Esophagus mucosa (tissue), 1 donor: ENCODE measurements around the gene CDC42BPA. TPM values are rescaled to one million over a fixed set of nuclear protein-coding genes. Genes with fewer than 3 reads are reported as not detected.
"Not testable (repeated sequence)": the region's sequence is repeated elsewhere in the genome, so short reads cannot be mapped to it uniquely, and the experiment has no call there.

Source experiments
- ATAC-seq: fragments of 200-7000 bp; cut with Tn5 transposase; one replicate; pipeline ENCODE4 v1.9.1; 2020
- total RNA-seq: library from RNA; stranded (reverse); gene quantifications from one replicate; pipeline ENCODE4 v1.2.4, GENCODE V29; 2023
- donor health status: DM: yes; HTN: yes; CAD: no.

Gene CDC42BPA
- total RNA-seq, 1 donor from 2014 or later = 11.1 TPM

DNA sequence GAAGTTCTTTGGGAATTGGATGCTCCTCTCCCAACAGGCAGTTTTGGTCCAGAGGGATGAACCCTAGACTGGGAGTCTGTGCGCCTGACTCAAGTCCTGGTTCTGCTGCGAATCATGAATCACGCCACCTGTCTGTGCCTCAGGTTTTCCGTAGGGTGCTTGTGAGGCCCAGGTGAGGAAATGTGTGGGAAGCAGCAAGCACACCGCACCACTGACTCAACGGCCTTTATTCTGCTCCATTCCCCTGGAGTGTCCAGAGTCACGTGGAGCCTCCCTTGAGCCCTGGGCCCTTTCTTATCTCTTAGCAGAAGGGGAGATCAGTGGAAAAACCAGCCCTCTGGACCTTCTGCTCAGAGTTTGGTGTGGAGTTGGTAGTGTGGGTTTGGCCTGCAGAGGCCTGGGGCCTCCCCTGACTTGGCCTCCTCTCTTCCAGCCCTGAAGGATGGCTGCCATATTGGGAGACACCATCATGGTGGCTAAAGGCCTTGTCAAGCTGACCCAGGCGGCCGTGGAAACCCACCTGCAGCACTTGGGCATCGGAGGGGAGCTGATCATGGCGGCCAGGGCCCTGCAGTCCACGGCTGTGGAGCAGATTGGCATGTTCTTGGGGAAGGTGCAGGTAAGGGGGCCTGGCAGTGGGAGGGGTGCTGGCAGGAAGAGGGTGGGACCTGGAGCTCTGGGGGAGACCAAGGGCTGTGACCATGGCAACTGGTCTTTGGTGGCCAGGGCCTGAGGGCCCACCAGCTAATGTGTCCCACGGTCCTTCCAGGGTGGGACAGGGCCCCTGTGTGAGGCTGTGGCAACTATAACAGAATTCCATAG is 357.1 kb downstream of the CDC42BPA start:
- ATAC-seq = no peak

DNA sequence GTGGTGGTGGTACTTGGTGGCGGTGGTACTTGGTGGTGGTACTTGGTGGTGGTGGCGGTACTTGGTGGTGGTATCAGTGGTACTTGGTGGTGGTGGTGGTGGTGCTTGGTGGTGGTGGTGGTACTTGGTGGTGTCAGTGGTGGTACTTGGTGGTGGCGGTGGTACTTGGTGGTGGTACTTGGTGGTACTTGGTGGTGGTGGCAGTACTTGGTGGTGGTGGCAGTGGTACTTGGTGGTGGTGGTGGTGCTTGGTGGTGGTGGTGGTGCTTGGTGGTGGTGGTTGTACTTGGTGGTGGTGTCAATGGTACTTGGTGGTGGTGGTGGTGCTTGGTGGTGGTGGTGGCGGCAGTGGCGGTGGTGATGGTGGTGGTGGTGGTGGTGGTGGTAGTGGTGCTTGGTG is 358.0 kb downstream of the CDC42BPA start:
- no peak for ATAC-seq

DNA sequence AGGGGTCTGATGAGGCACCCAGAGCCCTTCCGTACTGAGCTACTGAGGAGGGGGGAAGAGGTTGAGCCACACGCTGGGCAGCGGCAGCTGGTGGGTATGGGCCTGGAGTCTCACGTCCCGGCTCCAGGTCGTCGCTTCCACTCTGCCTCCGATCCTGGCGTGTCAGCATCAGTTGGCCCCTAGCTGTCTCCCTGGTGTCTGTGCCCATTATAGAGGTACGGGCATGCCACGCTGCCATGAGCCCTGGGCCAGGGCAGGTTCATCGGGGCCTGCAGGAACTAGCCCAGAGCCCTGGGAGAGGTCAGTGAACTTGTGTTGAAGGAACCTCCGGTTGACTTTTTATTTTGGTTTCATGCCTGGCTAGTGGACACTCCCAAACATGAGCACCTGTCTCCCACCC is 360.0 kb downstream of the CDC42BPA start:
- ATAC-seq = no peak

DNA sequence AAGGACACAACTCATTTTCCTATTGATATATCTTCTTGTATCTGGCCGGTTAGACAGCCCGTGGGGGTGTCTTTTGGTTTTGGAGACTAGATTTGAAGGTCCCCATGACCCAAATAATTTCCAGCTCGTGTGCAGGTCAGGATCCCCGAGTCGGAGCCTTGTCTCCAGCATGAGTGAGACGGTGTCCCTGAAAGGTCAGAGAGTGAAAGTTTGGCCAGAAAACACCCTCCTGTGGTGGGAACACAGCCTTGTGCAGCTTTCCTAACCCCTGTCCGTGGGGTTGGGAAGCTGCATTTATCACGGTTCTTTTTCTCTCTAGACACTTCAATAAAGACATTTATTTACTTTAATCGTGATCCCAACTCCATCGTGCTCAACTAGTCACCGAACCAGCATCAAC is 360.6 kb downstream of the CDC42BPA start:
- no peak for ATAC-seq

DNA sequence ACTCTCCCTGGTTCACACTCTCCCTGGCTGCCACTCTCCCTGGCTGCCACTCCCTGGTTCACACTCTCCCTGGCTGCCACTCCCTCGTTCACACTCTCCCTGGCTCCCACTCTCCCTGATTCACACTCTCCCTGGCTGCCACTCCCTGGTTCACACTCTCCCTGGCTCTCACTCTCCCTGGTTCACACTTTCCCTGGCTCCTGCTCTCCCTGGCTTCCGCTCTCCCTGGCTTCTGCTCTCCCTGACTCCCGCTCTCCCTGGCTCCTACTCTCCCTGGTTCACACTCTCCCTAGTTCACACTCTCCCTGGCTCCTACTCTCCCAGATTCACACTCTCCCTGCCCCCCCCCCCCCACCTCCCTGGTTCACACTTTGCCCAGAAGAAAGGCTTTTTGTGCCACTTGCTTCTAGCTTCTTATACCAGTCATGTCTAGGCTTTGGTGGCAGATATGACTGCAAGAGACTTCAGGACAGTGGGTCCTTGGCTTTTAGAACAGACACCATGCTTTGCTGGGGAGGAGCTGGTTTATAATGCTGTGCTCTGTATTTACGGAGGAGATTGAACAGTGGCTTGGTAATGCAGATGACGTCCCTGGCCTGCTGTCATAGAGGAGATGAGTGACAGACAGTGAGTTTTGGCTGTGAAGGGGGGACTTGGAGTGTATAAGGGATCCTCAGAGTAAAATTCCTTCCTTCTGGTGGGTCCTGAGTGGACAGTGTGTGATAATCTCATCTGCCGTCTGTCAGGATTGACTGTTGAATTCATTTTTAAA is 361.2 kb downstream of the CDC42BPA start:
- no peak for ATAC-seq

DNA sequence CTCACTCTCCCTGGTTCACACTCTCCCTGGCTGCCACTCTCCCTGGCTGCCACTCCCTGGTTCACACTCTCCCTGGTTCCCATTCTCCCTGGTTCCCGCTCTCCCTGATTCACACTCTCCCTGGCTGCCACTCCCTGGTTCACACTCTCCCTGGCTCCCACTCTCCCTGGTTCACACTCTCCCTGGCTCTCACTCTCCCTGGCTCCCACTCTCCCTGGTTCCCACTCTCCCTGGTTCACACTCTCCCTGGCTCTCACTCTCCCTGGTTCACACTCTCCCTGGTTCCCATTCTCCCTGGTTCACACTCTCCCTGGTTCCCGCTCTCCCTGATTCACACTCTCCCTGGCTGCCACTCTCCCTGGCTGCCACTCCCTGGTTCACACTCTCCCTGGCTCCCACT is 362.4 kb downstream of the CDC42BPA start:
- not testable (repeated sequence) for ATAC-seq

DNA sequence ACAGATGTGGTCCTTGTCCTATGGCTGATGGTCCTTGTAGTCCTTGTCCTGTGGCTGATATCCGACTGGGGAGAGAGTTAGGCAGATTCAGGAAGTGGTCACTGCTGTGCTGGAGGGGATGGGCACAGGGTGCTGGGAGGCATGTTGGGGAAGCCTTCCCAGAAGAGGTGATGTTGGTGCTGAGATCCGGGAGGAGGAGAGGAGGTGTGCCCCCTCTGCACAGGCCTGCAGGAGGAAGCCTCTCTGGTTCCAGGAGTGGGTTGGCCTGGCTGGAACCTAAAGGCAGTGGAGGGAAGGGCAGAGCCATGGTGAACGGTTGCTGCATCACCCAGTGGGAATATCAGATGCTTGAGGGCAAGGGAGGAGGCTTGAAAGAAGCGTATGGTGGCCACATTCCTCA is 363.5 kb downstream of the CDC42BPA start:
- no peak for ATAC-seq

DNA sequence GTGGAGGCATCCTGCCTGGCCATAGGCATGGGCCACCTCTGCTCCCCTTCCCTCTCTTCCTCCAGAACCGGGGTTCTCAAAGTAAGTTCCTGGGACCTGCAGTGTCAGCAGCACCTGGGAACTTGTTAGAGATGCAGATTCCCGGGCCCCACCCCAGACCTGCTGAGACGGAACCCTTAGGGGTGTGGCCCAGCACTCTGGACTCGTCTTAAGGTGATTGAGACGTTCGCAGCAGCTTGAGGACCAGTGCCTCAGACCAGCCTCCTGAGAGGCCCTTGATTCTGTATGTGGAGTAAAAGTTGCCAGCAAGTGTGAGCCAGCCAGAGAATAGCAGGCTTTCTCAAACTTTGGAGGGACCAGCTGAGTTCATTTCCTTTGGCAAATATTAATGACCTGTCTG is 364.0 kb downstream of the CDC42BPA start:
- no peak for ATAC-seq

DNA sequence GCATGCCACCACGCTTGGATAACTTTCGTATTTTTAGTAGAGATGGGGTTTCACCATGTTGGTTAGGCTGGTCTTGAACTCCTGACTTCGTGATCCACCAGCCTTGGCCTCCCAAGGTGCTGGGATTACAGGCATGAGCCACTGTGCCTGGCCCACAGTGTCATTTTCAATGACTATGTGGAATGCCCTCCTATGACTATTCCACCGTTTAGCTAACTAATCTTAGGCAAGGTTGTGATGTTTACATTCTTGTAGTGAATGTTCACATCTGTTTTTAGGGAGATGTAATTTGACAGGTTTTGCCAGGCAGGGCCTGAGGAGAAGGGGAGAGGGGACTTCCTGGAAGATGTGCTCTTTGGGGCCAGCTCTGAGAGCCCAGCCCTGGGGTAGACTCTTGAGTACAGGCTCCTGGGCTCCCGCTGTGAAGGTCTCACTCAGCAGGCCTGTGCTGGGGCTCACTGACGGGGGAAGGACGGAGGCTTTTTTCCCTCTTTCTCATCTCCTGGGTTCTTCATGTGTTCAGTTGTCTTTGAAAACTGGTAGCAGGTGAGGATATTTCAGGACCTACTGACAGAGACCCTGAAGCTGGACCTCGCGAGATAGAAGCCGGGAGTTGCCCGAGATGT is 365.0 kb downstream of the CDC42BPA start:
- ATAC-seq = no peak

DNA sequence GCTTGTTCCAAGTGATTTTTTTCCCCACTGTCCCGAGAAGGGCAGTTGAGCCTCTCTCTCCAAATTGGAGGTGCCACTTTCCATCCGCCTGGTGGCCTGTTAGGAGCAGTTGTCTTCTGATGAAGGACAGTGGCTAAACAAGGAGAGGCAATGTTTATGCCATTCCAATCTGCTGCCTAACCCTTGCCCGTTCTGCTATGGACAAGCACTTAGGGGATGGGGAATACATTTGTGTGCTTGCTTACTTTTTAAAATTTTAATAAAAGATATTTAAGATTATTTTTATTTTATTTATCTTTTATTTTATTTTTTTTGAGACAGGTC is 366.2 kb downstream of the CDC42BPA start:
- ATAC-seq = no peak

DNA sequence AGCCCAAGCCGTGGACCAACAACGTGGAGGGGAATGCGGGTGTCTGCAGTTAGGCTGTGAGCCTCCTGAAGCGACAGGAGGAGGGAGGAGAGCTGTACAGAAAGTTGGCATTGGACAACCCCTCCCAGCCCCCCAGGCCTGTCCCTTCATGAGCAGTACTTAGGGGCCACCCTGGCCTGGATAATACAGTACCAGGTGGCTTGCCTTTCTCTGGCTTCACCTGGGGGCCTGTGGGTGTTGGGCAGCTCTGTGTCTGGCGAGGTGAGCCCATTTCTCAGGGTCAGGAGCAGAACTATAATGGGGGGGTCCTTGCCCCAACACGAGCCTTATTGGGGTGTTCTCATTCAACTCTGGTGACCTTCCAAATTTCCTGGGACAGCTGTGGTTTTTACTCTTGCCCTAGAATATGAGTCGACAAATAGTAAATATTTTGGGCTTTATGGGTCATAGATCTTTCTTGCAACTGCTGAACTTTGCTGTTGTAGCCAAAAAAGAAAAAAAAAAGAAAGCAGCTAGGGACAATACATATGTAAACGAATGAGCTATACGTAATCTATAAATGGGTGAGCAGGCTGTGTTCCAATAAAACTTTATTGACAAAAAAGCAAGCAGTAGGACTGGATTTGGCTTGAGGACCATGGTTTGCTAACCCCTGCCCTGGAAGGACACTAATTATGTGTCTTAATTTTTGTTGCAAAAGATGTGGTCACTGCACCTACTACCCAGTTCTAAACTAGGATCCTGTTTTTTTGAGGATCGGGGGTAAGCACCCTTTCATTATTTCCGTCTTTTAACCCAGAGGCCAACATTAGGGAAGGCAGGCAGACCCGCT is 366.8 kb downstream of the CDC42BPA start:
- no peak for ATAC-seq

DNA sequence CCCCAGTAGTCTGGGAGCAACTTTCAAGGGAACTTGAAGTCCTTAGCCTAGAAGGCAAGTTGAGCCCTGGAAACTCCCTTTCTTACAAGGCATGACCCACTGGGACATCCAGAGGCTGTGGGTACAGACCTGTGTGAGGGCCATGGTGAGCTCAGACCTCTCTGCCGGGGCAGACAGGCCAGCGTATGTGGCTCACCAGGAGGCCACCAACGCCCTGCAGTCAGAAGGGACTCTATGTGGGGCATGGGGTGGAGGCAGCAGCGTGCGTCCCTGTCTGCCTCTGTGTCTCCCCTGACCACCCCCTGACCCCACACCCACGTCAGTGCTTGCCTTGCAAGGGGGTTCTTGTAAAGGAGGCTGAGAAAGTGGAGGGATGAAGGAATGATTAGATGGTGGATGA is 367.4 kb downstream of the CDC42BPA start:
- ATAC-seq = no peak

DNA sequence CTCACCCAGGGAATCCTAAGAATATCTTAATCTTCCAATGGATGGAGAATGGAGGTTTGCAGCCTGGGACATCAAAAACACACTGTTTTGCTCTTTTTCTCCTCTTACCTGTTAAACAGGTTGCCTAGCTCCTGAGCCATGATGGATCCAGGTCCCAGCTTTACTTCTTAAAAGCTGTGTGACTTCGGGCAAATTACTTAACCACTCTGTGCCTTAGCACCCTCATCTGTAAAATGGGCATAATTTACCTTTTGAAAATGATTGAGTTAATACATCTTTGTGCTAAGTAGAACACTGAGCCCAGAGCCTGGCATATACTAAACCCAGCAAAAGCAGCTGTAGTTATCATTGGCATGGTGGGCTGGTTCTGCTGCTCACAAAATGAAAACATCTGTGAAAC is 368.0 kb downstream of the CDC42BPA start:
- ATAC-seq = no peak

DNA sequence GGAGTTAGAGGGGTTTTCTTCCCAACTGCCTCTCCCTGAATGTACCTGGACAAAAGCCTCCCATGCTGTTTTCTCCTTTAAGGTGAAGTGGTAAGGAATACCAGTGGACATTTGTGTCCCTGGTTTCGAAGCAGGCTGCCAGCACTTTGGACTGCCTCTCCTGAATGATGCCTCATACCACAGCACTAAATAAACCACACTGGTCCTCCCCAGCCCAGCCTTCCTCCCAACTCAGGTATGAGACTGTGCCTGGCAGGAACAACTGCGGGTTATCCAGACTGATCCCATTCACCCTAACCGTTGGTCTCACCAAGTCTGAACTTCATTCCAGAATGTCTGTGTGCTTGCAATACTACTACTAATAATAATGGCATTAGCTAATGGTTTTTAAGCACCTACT is 368.9 kb downstream of the CDC42BPA start:
- ATAC-seq = no peak

DNA sequence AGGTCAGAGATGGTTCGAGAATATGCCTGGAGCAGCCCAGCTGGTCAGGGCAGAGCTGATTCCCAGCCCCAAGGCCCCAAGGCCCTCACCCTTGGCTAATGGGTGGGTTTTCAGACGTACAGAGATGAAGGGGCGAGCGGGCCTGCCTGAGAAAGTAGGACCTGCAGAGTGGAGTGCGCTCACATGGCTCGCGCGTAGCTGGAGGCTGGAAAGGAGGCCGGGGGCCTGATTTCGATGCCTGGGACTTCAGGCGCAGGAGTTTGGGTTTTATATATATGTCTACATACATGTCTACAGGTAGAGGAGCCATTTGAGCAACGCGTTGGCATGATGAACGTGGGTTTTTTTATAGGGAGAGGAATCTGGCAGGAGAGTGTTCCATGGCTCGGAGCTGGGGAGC is 369.3 kb downstream of the CDC42BPA start:
- no peak for ATAC-seq

DNA sequence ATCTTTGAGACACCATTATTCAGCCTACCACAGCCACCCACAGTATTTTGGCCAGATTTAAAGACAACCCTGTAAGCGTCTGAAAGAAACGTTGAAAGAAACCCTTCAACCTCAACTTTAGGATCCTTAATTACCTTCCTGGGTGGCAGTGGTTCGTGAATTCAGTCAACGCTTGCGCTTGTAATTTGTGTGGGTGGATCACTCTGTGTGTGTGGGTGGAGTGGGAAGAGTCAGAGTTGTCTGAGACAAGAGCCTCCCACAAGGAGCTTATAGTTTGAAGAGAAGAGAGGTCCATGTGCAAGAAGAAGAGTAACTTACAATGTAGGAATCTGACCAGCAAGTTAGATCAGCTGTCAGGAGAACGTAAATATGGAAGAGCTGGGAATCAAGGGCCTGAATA is 369.8 kb downstream of the CDC42BPA start:
- no peak for ATAC-seq

DNA sequence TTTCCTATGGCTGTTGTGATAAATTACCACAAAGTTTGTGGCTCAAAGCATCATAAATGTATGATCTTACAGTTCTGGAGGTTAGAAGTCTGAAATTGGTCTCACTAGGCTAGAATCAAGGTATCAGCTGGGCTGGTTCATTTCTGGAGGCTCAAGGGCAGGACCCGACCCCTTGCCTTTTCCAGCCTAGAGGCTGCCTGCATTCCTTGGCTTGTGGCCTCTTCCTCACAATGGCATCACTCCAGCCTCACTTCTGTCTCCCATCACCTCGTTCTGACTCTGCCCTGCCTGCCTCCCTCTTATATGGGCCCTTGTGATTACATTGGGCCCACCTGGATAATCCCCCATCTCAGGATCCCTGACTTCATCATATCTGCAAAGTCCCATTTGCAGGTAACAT is 370.2 kb downstream of the CDC42BPA start:
- ATAC-seq = no peak

DNA sequence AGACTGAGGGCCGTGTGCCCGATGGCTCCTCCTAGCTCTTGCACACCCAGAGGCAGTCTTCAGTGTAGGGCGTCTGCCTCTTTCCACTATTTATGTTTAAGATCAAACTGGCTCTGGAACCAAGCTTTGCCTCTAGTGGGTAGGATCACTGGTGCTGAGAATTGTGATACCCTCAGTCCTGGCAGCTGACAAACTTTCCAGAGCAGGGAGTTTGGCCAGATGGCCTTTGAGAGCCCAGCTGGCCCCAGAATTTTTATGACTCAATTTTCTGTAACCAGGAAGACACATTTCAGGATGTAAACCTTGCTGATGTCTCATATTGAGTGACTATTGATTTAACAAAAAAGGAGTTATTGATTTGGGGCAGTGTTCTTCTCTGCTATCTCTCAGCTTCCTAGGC is 371.5 kb downstream of the CDC42BPA start:
- ATAC-seq = no peak

DNA sequence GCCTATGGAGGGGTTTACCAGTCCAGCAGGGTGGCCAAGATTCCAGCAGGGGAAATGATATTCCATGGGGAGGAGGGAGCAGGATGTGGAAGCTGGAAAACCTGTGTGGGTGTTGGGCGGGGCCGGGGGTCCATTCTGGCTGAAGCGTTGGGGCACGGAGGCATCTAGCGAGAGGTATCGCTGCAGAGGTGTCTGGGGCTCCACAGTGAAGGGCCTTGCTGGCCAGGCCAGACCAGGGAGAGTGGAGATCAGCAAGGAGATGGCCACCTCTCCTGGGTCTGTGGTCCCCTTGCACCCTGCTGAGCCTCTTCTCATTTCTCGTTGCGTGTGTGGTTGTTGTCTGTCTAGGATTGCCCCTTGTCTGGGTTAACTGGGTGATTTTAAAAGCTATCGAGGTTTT is 372.0 kb downstream of the CDC42BPA start:
- ATAC-seq = no peak

DNA sequence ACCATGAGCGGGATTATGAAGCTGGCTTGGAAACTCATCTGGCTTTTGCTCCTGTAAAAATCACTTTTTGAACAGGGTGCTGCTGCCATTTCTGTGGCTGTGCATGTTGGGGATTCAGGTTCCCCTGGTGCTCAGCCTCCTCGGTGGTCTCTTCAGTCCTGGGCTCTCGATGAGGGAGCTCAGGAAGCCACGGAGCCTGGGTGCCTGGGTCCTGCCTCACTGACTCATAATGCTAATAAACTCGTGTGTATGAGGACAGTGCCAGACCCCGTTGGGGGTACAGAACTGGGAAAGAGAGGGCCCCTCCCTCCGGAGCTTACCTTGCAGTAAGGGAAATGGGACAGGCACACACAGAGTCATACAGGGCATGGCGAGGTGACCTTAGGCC is 372.4 kb downstream of the CDC42BPA start:
- ATAC-seq = no peak

DNA sequence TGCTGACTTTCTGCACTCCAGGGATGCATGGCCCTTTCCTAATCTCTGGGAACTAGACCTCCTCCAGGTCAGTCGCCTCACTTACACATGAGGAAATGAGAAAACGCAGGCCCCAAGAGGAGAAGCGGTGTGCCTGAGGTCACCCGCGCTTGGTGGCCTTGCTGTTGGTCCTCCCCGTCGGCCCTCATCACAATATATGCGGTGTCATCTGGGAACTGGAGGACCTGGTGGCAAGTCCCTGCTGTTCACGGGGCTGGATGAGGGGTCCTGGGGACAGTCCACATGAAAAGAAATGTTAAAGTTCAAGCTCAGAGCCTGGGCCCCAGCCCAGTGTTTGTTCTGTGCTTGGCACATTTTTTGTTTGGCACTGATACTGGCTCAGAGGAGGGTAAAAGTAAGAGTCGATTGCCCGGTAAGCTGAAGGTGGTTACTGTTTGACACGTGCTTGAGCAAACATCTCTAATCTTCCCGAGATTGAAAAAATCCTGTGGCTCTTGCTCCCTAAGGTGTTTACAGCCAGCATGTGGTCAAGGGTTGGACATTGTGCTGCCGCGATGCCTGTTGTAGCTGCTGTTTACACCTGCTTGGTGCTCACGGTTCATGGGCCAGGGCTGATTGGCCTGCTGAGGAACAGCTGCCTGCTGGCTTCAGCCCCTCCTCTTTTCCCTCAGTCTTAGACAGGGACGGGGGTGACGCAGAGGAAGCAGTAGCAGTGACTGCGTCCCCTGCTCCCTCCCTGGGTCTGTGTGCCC is 373.0 kb downstream of the CDC42BPA start:
- peak; percentile 39 for ATAC-seq

DNA sequence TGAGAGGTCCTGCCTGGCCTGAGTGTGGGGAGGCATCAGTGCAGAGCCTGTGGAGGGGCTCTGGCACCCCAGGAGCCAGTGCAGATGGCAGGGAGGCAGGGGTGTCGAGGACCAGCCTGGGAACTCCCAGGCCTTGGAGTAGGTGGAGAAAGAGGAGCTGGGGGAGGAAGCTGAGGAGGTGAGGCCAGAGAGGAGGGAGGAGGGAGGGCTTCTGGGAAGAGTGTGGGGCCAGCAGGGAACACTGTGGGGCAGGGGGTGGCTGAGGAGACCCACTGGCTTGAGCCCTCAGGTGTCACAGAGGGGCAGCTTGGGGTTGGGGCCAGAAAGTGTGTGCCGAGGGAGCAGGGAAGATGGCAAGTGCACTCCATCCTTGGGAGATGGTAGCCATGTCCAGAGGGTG is 374.4 kb downstream of the CDC42BPA start:
- ATAC-seq = no peak
